PC-9 (cell line): ENCODE measurements around the gene COL18A1.

Source experiments
- CTCF ChIP-seq: fragments of 200-600 bp; sonication (generic); conservative IDR thresholded peaks from 2 replicates; pipeline ENCODE4 v1.6.1; 2017; ENCODE audit warnings: mixed run types, antibody characterized with exemption, mild to moderate bottlenecking, moderate library complexity
- EZH2 ChIP-seq: fragments of 200-600 bp; sonication (generic); IDR thresholded peaks from 2 replicates; pipeline ENCODE4 v1.8.0; 2017; ENCODE audit warnings: antibody characterized with exemption, low read depth

DNA sequence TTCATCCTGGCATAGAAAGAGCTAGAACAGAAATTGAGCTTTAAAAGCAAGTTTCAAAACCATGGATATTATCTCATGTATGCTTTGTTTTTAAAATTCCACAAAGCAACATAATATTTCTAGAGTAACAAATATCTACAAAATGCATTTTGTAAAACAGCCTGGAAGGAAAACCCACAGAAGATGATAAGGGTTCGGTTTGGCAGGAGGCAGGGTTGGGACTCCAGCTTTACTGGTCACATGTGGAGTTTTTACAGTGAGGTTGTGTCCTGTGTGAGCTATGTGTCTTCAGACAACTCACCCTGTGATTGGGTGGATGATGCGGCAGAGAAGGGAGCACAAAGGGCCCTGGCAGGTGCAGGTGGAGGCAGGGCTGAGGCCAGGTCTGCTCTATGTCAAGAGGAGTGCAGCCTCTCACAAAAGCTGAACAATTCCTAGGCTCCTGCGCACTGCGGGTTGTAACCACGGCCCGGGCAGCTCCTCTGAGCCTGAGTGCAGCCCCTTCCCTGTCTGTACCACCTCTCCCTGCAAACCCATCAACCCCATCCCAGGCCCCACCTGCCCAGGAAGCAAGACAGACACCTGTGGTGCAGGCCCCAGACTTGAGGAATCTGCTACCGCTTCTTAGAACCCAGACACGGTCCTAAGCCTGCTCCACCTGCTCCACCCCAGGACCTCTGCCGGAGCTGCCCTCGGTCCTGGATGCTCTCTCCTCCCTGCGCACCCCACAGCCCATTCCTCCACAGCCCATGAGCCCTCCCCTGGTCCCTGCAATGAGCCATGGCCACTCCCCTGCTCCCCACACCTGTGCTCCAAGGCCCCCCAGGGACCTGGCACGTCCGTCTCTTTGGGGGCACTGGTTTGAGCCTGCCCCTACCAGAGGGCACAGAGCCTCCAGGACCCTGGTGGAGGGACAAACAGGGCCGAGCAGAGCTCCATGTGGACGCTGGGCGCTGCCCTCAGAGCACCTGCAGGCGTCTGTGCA, 2.8 kb upstream of the COL18A1 start:
- TF ChIP-seq CTCF (no peak), EZH2 (no peak)
